ENCODE data around the gene SND1.
"Not testable (repeated sequence)": the region's sequence is repeated elsewhere in the genome, so short reads cannot be mapped to it uniquely, and the experiment has no call there.

The SND1 gene

GRCh38 chr7:127652333-127653248, 597 bp downstream of the SND1 start:
- peak; percentile 87 for DNase-seq (ENCODE audit: low spot score)

DNA sequence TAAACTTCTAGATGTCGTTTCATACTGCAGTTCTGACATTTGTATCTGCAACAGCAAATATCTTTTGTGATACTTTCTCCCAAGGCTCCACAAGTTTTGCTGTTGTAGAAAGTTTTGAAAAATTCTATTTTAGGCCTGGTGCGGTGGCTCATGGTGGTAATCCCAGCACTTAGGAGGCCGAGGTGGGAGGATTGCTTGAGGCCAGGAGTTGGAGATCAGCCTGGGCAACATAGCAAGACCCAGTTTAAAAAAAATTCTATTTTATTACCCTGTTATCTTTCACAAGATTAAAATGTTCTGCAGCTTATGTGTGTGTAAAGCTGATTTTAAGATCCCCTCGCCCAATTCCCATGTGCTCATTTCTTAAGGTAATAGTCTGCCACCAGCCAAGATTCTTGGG, 1.4 kb downstream of the SND1 start:
- no peak for DNase-seq (ENCODE audit: low spot score)

- peak; percentile 82 for DNase-seq (ENCODE audit: low spot score)
Observed at GRCh38 chr7:127654404-127655394, 2.7 kb downstream of the SND1 start.

DNA sequence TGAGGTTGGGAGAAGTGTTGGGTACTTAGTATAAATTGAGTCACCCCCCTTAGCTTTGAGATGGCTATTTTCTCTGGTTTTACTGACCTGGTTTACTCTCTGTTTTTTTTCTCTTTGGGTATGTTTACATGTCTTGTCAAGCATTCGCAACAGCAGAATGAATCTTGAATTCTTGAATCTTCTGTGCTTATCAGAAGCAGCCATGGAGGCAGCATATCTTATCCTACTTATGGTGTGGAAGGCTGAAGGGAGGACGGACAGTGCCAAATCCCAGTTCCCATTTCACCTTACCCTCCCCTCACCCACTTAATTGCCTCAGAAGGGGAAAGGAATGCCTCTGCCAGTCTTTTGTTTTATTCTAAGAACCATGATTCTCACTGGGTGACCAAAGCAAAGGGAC, 3.7 kb downstream of the SND1 start:
- no peak for DNase-seq (ENCODE audit: low spot score)

DNA sequence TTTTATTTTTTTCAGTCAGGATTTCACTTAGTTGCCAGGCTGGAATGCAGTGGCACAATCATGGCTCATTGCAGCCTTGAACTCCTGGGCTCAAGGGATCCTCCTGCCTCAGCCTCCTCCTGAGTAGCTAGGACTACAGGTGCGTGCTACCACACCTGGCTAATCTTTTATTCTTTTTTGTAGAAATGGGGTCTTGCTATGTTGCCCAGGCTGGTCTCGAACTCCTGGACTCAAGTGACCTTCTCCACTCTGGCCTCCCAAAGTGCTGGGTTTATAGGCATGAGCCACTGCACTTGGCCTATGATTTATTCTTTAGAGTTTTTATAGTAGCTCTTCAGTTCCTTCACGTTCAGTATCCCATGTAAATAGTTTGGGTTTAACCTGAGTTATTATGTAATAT, 5.5 kb downstream of the SND1 start:
- DNase-seq (ENCODE audit: low spot score), result no peak

DNA sequence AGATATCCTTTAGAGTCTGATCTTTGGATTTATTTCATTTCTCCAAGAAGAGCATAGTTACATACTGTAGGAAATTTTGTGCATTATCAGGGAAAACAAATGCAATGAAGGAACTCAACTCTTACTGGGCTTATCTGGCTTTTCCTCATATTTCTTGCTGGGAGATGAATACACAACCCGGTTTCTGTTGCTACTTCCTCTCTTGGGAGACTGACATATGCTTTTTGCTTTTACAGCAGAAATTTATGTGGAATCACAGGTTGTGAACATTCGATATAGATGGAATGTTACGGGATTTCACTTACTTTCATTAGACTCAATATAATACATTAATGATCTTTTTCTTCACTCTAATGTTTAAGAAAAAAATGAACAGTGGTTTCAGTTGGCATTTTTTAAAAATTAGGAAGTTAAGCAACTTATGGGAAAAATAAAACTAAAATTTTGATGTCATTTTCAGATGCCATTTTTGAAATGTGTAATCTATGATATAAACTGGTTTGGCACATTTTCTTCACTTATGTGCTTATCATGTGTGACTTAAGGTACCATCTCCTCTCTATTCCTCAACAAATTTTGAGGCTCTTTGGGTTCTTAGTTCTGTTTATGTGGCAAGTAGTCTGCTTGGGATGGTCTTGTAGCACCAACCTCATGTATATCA, 7.1 kb downstream of the SND1 start:
- DNase-seq (ENCODE audit: low spot score), result no peak

DNA sequence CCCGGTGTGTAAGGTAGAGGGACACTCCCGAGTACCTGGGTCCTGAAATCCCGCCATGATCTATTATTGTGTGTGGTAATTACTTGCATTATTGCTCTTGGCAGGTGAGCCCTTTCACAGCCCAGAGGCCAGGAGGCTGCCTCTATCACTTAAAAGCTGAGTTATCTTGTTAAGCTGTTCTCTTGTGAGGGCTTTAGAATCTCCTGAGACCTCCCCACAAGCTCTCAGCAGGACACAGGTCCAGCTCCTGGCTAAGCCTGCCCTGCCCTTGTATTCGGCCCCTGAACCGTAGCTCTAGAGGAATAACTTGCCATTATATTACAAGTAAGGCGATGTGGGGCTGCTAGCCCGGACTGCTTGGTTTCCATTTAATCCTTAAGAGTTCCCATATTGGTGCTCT, 13.9 kb downstream of the SND1 start:
- no peak for DNase-seq (ENCODE audit: low spot score)

- DNase-seq (ENCODE audit: low spot score), result peak; percentile 38
Observed at GRCh38 chr7:127666602-127667001, 14.6 kb downstream of the SND1 start.

DNA sequence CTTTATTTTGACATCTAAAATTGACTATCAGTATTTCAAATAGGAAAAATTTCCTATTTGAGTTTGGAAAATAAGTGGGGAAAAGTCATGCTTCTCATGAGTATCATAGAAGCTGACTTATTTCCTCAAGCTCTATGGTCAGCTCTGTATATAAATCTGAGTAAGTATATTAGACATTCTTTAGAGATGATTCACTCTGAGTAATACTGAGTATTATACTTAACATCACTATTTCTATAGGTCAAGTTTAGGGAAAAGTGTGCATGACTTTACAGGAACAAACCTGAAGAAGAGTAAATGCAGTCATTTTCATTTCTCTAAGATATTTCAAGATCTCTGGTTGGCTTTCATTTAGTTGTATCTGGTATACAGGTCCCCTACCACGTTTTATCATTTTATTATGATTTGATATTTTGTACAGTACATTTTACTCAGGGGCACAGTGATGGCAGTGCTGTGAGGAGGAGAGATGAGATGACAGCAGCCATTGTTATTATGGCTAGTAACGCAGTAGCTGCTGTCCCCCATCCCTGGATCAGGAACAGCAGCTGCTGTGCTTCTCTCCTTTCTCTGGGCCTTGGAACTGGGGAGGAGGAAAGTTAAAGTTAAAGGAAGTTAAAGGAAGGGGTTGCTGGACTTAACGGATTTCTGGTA, 15.2 kb downstream of the SND1 start:
- DNase-seq (ENCODE audit: low spot score), result peak; percentile 99

- no peak for DNase-seq (ENCODE audit: low spot score)
Observed at GRCh38 chr7:127667759-127668530, 16.0 kb downstream of the SND1 start.

GRCh38 chr7:127671341-127671740, 19.3 kb downstream of the SND1 start:
- DNase-seq (ENCODE audit: low spot score), result no peak

DNA sequence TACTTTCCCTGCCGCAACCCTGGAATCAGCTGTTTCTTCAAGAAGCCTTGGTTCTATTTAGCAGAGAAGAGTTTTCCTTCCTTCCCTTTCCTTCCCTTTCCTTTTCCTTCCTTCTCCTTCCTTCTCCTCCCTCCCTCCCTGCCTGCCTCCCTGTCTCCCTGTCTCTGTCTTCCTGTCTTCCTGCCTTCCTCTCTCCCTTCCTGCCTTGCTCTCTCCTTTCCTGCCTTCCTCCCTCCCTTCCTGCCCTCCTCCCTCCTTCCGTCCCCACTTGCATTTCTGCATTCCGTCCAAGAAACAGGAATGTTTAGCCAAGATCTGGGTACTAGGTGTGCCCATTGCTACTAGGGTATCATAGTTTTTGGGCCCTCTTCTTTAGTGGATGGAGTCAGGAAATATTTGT, 21.9 kb downstream of the SND1 start:
- no peak for DNase-seq (ENCODE audit: low spot score)

- DNase-seq (ENCODE audit: low spot score), result no peak
Observed at GRCh38 chr7:127674361-127674760, 22.4 kb downstream of the SND1 start.

DNA sequence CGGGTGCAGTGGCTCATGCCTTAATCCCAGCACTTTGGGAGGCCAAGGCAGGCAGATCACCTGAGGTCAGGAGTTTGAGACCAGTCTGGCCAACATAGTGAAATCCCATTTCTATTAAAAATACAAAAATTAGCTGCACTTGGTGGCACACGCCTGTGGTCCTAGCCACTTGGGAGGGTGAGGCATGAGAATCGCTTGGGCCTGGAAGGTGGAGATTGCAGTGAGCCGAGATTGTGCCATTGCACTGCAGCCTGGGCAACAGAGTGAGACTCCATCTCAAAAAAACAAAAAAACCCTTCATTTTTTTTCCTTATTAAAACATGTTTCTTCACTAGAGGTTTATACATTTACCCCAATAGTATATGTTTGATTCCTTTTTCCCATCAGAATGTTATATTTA, 22.9 kb downstream of the SND1 start:
- not testable (repeated sequence) for DNase-seq (ENCODE audit: low spot score)

GRCh38 chr7:127675721-127676120, 23.7 kb downstream of the SND1 start:
- no peak for DNase-seq (ENCODE audit: low spot score)

DNA sequence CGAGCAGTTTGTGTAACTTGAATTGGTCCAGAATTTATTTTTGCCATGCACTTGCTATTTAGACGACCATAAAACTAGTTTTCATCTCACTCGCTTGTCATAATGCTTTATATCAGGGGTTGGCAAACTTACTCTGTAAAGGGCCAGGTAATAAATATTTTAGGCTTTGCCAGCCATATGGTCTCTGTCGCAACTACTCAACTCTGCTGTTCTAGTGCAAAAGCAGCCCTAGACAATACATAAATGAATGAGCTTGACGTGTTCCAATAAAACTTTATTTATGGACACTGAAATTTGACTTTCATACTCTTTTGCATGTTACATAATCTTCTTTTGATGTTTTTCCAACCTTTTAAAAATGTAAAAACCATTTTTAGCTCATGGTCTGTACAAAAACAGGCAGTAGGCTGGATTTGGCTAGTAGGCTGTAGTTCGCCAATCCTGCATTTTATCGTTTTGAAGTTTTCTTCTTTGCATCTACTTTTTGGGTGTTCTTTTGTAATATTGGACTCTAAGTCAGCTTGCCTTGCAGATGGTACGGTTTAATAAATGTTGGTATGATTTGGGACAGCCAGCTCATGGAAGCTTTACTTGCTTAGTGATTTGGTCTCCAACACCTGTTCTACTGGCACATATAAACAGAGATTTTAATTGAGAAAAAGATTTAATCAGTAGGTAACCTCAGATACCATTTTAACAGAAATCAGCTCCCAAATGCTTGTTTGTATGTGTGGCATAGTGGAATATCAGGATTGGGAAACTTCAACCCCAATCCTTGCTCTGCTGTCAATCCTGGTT, 25.6 kb downstream of the SND1 start:
- no peak for DNase-seq (ENCODE audit: low spot score)

GRCh38 chr7:127678337-127678736, 26.3 kb downstream of the SND1 start:
- DNase-seq (ENCODE audit: low spot score), result no peak

DNA sequence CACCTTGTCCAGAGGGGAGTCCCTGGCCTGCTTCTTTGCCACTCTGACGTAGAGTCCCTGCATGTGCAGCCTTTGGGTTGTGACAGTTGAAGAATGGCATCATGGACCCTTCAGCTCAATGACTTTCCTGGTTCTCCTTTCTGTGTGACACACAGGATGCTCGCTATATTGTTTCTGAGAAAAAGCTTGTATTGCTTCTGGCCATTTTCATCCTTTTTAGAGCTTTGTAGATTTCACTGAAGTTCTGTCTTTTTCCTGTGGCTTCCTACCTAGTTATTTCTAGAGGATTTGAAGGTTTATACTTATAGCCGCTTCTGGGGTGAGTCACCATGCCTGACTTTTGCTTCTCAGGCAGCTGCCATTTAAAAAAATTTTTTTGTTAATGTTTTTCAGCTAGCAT, 27.0 kb downstream of the SND1 start:
- no peak for DNase-seq (ENCODE audit: low spot score)

DNA sequence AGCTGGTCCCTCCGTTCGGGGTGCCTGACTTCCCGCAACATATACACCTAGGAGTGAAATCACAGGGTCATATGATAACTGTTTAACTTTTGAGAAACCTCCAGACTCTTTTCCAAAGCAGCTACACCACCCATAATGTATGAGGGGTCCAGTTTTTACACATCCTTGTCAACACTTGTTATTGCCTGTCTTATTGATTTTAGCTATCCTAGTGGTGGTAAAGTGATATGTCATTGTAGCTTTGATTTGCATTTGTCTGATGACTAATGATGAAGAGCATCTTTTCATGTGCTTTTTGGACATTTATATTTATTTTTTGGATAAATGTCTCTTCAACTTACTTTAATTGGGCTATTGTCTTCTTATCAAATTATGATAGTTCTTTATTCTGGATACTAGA, 29.0 kb downstream of the SND1 start:
- DNase-seq (ENCODE audit: low spot score), result no peak

DNA sequence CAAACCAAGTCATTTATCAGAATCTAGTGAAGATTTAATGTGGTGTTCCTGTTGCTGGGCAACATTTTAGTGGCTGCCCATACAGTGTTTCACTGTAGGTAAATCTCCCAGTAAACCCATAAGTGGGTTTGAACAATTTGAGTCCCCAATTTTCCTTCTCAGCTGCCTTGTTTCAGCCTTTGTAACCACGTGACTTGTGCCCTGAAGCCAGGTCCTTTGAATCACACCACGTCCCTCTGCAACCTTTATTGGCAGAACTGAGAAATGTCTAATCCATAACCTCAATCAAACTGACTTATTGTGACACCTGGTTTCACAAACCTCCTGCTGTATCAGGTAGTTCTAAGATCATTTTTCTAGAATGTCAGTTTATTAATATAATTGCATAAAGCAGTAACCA, 30.1 kb downstream of the SND1 start:
- no peak for DNase-seq (ENCODE audit: low spot score)

All from RKO (cell line).